ENCODE data around the gene DZIP3.

- TF ChIP-seq CTCF (IDR thresholded peaks at IDR 0.05) (no peak), POLR2A (IDR thresholded peaks at IDR 0.05) (no peak)
Observed at GRCh38 chr3:108736821-108737220, 147.3 kb downstream of the DZIP3 start.

Measured in breast epithelium (tissue), 3 donors.